ENCODE measurements around the gene GALNT3.

Gene GALNT3

DNA sequence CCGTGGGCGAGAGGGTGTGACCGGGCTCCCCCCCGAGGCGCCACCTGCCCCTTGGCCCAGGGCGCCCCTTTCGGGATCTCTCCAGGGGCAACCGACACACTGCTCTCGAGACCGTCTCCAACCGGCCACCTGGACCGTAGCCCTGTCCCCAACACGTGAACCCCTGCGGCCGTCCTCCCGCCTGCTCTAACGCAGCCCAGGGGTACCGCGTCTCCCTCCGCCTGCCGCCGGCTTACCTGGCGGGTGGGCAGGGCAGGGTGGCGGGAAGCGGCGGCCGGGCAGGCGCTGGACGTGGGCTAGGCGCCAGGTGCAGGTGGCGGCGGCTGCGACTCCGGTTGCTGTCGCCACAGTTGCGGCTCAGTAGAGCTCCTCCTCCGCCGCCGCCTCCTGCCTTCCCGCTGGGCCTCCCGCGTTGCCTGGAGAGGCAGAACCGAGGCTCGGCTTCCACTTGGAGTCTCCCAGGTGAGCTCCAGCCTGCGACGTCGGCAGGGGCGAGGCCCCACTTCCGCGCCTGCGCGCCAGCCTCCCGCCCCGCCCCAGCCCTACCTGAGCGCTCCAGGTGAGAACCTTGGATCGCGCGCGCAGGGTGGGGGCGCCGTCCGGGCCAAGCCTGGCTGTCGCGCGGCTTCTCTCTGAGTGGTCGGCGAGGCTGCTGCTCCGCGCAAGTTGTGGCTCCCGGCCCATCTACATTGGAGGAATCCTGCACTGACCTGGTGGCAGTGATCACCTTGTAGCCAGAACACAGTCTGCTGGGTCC, at the start of gene GALNT3:
TSS of gene GALNT3 (minus strand) at position 469 of the 757 bp plus-strand sequence. CDS start 23,547 bp downstream, outside the sequence.
- no peak for DNase-seq (ENCODE audit: low read depth, low spot score)

- no peak for DNase-seq (ENCODE audit: low read depth, low spot score)
Measured at GRCh38 chr2:165843351-165843750, 49.3 kb upstream of the GALNT3 start.

DNA sequence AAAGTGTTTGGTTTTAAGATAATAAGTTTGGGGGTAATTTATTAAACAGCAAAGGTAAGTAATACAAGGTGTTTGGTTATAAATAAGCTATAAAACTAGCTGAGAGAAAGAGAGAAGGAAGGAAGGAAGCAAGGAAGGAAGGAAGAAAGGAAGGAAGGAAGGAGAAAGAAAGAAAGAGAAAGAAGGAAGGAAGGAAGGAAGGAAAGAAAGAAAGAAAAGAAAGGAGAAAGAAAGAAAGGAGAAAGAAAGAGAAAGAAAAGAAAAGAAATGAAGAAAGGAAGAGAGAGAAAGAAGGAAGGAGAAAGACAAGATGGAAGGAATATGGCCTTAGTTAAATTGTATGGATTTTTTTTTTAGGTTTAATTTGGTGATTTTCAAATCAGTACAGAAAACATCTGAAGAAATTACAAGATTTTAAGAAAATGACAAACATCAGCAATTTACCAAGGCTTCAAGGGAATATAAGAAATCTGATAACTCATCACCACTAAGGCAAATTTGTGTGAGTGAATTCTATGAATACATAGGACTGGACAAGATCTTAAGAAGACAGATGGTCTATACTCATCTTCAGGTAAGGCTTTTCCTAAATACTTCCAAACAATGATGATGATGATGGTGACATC, 46.4 kb upstream of the GALNT3 start:
- no peak for DNase-seq (ENCODE audit: low read depth, low spot score)

- no peak for DNase-seq (ENCODE audit: low read depth, low spot score)
Measured at GRCh38 chr2:165839610-165840009, 45.6 kb upstream of the GALNT3 start.

DNA sequence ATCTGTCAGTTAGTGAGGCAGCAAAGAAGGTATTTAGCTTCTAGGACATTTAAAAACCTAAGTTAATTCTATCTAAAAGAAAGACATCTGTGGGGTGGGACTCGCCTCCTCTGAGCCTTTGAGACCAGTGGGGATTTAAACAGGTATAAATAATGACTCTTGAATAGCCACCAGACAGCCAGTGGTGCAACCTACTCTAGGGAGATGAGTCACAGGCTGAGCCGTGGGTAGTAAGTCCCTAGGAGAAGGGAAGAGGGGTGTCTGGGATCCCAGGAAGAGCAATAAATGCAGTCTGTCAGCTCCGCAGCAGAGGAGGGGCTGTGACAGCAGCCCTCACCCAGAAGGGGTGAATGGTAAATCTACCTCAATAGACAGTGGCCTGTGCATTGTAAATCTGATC, 43.1 kb upstream of the GALNT3 start:
- DNase-seq (ENCODE audit: low read depth, low spot score): no peak

GRCh38 chr2:165835363-165835762, 41.3 kb upstream of the GALNT3 start:
- no peak for DNase-seq (ENCODE audit: low read depth, low spot score)

DNA sequence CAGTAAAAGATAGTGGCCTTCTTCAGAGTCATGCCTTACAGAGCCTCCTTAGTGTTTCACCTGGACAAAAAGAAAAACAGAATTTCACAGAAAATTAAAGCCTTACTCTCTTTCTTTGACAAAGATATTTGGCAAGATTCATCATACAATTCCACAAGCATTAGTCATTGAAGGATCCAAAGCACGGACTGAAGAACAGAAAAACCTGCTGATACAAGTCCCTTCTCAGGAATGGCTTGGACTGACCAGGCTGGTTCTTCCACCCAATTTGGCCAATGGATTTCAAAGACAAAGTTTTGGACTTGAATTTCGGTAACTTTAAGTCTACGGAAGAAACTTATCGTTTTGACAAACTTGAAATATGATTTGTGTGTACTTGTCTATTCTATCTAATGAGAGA, 39.1 kb upstream of the GALNT3 start:
- no peak for DNase-seq (ENCODE audit: low read depth, low spot score)

GRCh38 chr2:165827921-165828276, 33.9 kb upstream of the GALNT3 start:
- DNase-seq (ENCODE audit: low read depth, low spot score): no peak

DNA sequence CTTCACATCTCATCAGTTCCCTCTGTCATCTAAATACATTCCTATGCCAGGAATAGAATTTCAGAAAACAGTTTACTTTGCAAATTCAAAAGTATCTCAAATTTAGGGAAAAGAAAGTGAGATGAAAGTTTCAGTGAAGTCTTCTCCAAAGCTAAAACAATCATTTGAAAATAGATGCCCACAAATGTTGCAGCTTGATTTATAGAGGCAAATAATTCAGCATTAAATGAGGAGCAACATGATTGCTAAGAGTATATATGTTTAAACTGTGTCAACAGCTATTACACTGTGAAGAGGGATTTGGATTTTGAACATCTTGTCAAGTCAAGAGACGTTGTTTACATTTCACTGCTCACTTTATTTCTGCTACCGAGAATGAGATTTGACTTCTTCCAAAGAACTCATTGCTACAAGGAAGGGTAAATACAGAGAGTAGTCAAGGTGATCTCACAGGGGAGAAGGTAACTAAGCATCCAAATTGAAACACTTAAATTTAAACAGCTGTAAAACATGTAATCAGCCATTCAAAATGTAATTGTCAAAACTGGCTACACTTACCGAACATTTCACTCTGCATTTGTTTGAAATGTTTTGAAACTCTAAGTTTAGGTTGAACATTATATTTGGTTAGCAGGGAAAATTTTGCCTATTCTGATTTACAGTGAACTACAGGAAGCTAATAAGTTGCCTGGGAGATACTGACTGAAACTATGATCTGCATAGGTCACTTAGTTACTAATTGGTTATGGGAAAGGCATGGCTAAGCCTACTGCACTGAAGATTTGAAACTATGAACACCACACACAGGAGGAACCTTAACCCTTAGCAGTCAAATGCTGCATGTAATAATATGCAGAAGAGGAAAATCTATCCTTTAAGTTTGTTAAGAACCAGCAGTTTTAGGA, 33.2 kb upstream of the GALNT3 start:
- no peak for DNase-seq (ENCODE audit: low read depth, low spot score)

DNA sequence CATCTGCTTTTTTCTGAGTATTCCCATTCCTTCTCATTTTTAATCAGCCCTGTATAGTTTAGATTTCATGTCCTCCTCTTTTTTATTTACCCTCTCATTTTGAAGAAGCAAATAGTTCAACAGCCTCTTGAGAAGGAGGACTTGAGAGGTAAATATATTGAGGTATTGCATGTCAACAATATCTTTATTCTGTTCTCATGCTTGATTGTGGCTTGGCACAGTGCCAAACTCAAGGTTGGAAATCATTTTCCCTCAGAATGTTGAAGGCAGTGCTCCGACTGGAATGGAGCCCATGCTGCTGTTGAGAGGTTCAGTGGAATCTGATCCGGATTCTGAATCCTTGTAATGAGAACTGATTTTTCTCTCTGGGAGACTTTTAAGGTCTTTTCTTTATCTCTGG, 31.0 kb upstream of the GALNT3 start:
- no peak for DNase-seq (ENCODE audit: low read depth, low spot score)

DNA sequence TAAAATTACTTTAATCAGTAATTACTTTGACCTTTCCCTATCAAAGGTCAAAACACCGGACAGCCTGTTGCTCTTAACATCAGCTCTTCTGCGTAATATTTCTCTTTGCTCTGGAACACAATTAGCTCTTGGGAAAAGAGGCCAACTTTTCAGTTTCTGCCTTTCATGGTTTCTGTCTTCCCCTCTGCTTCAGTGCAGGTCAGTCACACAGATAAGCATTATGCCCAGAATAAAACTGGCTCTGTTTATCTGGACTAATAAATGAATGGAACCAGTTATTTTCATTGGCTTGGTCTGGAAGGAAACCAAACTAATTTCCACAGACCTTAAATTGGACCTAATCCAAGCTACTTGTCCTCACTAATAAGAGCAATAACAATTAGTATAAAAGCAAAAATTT, 26.2 kb upstream of the GALNT3 start:
- DNase-seq (ENCODE audit: low read depth, low spot score): no peak

GRCh38 chr2:165818920-165819319, 24.9 kb upstream of the GALNT3 start:
- no peak for DNase-seq (ENCODE audit: low read depth, low spot score)

DNA sequence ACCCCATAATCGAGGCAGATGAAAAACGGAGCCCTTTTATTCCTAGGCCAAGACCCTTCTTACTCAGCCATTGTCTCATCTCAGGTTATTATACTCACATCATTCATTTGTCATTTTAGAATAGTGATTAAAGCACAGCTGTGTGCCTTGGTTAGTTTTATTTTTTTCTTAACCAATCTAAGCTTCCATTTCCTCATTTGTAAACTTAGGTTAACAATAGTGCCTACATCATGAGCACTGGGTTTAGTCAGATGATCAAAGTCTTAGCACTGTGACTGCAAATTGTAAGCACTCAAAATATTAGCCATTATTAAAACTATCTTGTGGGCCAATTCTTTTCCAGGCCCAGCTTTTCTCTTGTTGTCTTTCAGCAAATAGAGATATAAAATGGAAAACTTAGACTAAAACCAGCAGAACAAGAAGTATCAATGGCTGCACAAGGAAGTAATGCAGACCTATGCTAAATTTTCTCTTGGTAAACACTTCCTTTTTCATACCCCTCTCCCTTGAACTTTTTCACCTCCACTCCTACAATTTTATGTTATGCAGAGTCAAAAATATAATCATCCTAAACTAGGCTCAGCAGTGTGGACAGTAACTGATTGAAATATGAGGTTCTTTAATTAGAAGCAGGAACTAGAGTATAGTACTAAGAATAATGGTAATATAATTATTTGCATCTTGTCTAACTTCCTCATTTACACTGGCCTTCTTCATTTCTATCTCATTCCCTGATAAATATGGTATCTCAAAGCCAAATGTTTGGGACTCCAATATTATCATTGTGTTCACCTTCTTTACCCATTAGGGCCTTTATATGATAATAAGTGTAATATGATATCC, 21.5 kb upstream of the GALNT3 start:
- no peak for DNase-seq (ENCODE audit: low read depth, low spot score)

DNA sequence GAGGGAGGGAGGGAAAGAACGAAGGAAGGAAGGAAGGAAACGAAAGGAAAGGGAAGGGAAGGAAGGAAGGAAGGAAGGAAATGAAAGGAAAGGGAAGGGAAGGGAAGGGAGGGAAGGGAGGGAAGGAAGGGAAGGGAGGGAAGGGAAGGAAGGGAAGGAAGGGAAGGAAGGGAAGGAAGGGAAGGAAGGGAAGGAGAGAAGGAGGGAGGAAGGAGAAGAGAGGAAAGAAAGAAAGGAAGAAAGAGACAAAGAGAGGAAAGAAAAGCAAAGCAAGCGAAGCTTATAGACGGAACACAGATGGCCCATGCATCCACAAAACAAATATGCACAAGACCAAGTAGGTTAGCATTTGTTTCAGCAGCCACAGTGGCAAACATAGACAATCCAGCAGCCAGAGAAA, 20.4 kb upstream of the GALNT3 start:
- no peak for DNase-seq (ENCODE audit: low read depth, low spot score)

GRCh38 chr2:165811592-165812370, 17.7 kb upstream of the GALNT3 start:
- no peak for DNase-seq (ENCODE audit: low read depth, low spot score)

- no peak for DNase-seq (ENCODE audit: low read depth, low spot score)
Measured at GRCh38 chr2:165810418-165810817, 16.4 kb upstream of the GALNT3 start.

DNA sequence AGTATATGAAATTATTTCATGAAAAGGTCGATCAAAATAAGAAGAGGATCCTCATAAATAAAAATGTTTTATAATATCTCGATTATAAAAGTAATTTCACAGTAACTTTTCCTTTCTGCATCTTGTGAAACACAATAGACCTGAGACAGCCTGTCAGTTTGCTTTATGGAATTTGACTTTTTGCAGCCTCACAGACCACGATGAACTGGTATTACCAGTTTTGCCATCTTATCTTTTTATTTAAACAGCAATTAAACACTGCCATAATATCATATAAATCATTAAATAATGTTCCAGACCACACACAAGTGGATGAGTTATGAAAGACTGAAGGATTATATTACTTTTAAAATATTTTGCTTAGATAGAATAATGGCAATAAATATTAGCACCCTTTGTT, 10.7 kb upstream of the GALNT3 start:
- DNase-seq (ENCODE audit: low read depth, low spot score): no peak

DNA sequence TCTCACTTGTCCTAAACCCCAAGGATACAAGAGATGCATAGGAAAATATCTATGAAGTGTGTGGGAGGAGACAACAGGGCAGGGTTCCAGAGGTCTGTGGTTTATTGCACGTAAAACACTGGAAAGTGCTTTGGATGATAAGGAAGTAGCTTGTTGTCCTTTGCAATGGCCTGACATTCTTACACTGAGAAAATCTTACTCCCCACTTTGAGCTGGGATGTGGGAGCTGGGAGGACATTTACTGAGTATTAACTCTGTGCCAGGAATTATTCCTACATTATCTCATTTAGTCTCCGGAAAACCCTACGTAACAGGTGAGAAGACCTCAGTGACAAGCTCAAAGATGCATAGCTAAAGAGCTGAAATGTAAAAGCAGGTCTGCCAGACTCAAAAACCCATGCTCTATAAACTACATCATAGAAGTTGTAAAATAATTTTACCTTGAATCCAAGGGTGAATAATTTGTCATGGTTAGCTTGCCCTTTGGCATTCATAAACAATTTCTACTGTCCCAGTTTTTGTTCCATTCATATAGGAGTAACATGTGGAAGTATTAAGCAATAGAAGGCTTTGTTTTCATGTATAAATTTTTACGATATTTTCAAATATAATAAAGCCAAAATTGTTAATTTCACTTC, 9.2 kb upstream of the GALNT3 start:
- DNase-seq (ENCODE audit: low read depth, low spot score): no peak

- no peak for DNase-seq (ENCODE audit: low read depth, low spot score)
Measured at GRCh38 chr2:165801176-165801575, 7.1 kb upstream of the GALNT3 start.

GRCh38 chr2:165796819-165797530, 2.9 kb upstream of the GALNT3 start:
- DNase-seq (ENCODE audit: low read depth, low spot score): no peak
